Left ventricle myocardium superior (tissue), 1 donor: ENCODE measurements around the gene UQCR10. TPM values are rescaled to one million over a fixed set of nuclear protein-coding genes. Genes with fewer than 3 reads are reported as not detected.

ENCODE experiments used
- ATAC-seq: fragments of 200-7000 bp; cut with Tn5 transposase; one replicate; pipeline ENCODE4 v1.9.1; 2020; ENCODE audit warnings: mild to moderate bottlenecking, moderate library complexity
- DNase-seq: peaks from one replicate; pipeline ENCODE4 v3.0.0-alpha.2; 2020
- intact Hi-C: fragments of 100-400 bp; cut with micrococcal nuclease; formaldehyde crosslinking; loops from one replicate; pipeline ENCODE4 v1.11.0; 2022
- total RNA-seq: library from RNA; stranded (reverse); fragmentation: NEBNext Ultra II Directional; extraction: Animal tissue kit (Norgen Biotek cat#: 25700); gene quantifications from one replicate; pipeline ENCODE4 v1.2.1, GENCODE V29; 2021
- donor health status: DM: no; HTN: yes; CAD: no; lungs with severe emphysema.

Gene UQCR10
- total RNA-seq, 1 donor from 2014 or later, result 402 TPM

DNA sequence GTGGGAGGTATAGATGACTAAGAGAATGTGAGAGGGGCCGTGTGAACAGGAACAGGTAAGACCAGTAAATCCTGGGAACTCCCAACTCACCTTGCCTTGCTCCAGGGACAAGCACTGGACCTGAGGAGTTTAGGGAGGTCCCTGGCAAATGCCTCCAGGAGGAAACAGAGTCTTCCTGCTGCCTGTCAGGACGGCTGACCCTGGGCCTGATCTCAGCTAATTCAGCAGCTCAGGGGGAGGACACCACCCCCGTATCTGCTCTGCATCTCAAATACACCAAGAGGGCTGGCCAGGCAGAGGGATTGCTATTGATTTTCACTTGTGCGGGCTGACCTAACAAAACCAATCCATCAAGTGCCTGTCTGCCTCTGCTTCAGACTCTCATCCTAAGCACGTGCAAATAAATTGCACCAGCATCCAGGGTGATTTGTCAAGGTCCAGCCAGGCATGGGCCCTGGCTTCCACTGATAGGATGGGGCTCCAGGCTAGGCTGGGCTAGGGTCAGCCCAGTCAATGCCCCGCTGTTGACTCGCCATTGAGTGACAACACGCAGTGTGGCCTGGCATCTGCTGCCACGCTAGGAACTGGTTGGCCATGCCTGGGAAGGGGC is 20.3 kb downstream of the UQCR10 start:
- DNase-seq, result no peak
- intact Hi-C loops, result no loop called here

DNA sequence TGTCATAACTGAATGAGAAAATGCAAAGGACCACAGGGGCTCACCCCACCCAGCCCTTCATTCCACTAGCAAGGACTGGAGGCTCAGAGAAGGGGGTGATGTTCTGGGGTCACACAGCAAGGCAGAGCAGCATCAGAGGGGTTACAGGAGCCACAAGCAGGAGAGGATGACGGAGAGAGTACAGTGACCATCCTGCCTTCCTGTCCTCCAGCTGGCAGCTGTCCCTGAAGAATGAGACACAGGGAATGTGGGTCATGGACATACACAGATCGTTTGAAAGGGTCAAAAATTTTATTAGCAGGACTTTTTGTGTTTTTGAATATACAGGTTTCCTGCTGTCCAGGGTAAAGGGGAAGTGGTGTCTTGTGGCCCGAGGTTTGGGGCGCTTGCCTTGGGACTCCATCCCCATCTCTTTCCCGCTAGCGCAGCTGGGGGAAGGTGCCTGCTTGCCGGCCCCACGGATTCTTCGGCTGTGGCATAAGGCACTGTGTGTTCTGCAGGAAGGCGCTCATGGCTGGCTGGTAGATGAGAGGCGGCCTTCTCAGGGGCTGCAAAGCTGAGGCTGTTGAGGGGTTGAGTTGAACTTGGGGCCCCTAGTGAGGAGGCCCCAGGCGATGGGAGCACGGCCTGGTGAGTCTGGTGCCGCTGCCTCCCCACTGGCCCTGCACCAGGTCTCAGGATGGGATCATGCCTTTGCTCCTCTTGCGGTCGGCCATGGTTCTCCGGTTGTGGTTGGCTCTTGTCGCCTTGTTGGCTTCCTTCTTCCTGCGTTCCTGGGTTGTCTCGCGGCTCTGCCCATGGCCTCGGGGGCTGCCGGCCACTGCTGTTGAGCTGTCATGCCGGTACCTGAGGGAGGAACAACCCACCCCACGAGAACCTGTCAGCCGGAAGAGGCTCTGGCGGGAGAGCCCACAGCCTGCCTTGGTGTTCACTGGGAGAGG is 21.4 kb downstream of the UQCR10 start:
- ATAC-seq, result no peak
- DNase-seq, result no peak
- intact Hi-C loops, result no loop called here

More for the DNA sequence above, 20.3 kb downstream of the UQCR10 start:
- ATAC-seq, result no peak

DNA sequence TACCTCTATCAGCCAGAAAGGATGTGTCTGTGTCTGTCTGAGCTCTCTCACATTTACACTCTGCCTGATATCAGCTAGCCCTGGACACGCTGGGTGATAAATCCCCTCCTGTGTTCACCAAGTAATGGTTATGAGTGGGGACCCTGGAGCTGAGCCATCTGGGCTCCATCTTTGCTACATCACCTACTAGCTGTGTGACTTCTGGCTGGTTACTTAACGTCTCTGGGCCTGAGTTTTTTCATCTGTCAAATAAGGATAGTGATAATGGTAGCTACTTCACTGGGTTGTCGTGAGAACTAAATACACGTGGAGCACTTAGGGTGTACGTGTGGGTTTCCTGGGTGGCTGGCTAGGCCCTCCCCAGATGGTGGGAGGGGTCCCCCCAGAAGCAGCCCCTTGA is 22.9 kb downstream of the UQCR10 start:
- intact Hi-C loops, result no loop called here
- ATAC-seq, result no peak
- no peak for DNase-seq

DNA sequence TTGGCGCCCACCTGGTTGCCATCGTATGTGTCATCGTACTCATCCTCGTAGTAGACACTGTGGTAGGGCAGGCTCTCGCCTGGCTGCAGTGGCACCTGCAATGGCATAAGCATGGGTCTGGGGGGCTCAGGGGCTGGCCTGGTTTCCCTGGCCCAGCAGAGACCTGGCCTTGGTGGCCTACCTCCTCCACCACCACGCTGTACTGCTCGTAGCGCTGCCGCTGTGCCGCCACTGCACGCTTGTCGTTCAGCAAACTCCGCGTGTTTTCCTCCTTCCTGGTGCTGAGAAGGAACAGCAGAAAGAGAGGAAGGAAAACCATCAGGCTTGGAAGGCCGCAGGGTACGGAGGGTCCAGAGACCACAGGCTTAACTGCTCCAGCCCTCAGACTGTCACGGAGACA is 26.2 kb downstream of the UQCR10 start:
- ATAC-seq (no peak), DNase-seq (no peak)
- intact Hi-C loops, result no loop called here

DNA sequence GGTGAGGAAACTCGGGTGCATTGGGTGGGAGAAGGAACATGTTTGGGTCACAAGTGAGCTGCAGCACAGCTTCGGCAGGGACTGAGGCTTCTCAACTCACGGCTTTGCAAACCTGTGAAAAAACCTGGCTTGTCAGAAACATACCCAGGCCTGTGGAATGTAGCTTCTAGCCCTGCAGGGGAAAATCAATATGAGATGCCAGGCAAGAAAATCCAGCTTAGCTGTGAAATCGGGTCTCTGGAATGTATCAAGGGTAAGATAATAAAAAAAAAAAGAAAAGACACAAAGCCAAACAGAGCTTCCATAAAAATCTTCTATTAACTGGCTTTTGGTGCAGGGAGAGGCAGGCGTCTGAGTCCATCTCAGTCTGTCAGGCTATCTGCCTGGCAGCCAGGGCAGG is 28.5 kb downstream of the UQCR10 start:
- DNase-seq (no peak), ATAC-seq (no peak)
- intact Hi-C loops, result no loop called here

DNA sequence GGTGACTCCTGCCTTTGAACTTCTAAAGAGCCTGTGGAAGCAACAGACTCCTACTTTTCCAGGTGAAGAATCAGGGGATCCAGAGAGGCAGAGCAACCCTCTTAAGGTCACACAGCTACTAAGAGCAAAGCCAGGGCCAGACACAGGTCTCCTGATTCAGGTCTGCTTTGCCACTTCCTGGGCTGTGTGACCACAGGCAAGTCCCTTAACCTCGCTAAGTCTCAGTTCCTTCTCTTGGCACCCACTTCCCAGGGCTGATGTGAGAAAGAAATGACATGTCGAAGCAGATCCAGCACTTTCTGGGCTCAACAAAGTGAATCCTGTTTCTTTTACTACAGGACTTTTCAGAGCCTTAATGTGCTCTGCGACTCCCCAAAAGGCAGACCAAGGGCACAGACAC is 30.2 kb downstream of the UQCR10 start:
- DNase-seq, result no peak

DNA sequence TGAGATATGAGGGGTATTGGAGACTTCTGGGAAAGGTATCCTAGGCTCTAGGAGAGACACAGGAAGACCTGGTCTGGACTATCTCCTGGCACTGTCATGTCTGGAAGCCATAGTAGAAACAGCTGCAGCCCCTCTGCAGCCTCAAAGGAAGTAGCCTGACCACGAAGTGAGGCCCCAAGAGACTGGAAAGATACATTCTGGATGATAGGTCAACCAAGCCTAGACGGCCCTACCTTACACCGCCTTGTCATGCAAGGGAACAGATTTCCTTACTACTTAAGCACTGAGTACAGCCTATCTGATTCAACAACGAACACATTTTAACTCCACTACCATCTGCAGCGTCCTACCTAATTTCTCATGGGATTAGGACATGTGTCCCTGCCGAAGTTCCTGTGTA is 31.1 kb downstream of the UQCR10 start:
- ATAC-seq, result peak; percentile 1
- intact Hi-C loops, result no loop called here
- DNase-seq, result no peak

More for the DNA sequence above, 30.2 kb downstream of the UQCR10 start:
- ATAC-seq, result no peak
- intact Hi-C loops, result no loop called here

DNA sequence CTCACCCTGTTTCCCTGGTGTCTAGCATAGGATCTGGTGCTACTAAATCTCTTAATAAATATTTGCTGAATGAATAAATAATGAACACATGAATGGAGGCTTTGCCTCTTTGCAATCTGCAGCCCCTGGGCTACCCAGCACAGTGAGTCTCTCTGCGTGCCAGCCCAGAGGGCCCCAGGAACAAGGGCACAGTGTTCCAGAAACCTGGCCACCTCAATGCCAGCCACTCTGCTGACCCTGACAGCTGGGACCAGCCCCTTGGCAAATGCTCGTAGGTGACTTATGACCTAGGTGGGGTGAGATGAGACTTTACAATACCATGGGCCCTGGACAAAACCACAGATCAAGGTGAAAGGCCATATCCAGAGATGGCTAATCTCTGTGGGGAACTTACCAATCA is 31.6 kb downstream of the UQCR10 start:
- ATAC-seq (peak; percentile 70), DNase-seq (peak; percentile 53)
- intact Hi-C loops, result no loop called here

DNA sequence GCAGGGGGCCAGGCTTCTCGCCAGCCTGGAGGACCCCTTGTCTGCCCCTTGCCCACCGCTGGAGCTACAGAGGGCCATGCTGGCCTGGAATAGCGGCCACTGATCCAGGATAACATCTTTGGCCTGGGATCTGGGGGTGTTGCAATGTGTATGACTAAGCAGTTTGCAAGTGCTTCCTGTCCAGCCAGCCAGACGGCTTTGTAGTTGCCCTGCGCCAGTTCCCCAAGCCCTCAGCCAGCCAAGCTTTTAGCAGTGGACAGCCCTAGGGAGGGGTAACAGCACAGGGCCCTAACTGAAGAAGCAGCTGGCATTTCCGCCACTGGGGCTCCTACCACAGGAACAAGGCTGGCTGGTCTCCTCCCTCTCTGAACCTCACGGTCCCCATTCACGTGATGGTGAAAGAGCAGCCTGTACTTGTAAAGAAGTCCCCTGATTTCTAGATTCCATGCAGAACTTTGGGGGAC is 32.1 kb downstream of the UQCR10 start:
- ATAC-seq, result peak; percentile 97
- DNase-seq, result peak; percentile 90
- intact Hi-C loops, result no loop called here

DNA sequence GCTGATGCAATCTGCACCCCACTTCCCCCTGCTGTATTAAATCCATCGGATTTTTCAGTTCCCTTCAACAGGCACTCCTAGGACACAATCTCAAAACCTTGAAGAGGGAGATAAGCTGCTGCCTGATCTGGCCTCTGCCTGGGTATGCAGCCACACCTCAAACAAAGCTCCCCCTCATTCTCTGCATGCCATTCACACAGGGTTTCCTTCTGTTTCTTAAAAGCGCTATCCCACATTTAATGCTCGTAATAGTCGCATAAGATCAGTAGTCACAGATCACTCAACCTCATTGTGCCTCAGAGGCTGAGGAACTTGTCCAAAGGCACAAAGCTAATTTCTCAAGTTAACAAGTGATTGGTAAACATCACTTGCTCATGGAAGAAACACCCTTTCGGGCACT is 34.0 kb downstream of the UQCR10 start:
- no peak for ATAC-seq
- intact Hi-C loops, result no loop called here
- DNase-seq, result no peak

DNA sequence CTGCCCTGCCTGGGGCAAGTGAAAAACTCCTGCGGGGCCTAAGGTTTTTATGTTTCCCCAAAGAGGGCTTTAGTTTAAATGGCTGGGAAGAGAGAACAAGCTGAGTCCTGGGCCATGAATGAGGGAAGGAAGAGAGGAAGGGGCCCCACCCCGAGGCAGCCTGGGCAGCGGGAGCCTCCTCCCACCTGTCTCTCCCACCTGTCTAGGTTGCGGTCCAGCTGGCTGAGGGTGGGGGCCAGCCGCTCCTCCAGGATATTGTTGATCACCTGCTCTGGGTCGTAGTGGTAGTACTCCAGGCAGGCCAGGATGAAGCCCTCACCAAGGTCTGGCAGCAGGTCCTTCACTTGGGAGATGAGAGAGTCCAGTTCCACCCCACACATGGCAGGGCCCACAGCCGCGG is 34.6 kb downstream of the UQCR10 start:
- intact Hi-C loops, result no loop called here
- DNase-seq (no peak), ATAC-seq (no peak)

DNA sequence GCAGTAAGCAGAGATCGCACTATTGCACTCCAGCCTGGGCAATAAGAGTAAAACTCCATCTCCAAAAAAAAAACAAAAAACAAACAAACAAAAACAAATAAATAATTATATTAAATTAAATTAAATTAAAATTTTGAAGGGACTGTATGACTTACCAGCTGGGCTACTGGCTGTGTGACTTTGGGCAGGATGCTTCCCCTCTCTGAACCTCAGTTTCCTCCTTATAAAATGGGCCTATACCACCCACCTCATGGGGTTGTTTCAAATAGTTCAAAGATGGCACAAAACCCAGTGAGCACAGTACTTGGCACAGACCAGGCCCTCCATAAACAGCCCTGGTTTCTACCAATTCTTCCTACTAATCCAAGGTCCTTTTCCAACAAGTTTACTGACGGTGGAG is 36.0 kb downstream of the UQCR10 start:
- DNase-seq (no peak), ATAC-seq (no peak)
- intact Hi-C loops, result no loop called here

DNA sequence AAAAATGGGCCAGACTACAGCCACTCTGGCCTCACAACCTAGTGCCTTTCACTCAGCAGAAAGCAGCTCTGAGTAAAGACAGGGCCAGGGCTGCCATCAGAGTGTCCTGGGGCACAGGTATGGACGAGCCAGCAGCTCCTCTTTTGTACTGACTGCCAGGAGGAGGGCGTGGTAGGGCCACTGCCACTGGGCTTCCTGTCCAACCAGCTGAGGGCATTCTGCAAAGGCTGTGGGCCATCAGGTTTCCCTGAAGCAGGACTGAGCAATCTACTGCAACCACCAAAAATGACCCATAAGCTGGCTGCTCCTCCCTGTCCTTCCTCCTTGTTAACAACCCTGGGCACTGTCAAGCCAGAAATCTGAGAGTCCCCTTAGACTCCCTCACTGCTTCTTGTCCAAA is 37.8 kb downstream of the UQCR10 start:
- ATAC-seq (no peak), DNase-seq (no peak)
- intact Hi-C loops, result no loop called here

DNA sequence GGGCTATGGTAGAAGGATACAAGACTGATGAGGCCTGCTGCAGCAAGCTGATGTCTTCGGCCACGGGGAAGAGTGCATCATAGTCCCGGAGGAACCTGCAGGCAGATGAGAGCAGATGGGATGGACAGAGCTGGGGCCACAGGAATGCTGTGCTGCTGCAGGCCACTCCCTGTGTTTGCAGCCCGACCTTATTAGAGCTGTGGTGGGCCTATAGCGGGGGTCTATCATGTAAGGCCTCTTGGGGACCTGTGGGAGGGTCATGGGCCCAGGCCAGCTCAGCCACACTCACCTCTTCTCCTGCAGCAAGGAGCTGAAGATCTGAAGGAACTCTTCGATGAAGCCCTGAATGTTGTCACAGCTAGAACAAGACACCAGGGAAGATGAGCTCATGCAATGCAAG is 39.0 kb downstream of the UQCR10 start:
- no peak for DNase-seq
- ATAC-seq, result no peak
- intact Hi-C loops, result no loop called here

DNA sequence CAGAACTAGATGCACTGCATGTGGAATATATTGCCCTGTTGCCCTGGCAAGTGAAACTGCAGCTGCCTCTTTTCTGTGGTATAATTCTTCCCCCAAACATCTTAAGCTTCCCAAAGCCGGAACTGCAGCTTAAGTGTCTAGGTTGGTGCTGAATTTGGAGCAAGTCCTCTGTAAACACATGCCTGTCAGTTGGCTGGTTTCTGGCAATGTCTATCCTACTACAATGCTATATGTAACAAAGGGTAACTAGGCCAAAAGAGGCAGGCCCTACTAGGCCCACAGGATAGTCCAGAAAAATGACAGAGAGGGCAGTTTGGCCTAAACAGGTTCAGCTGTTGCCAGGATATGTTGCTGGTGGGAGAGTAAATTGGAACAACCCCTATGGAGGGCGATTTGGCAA is 43.0 kb downstream of the UQCR10 start:
- ATAC-seq, result no peak
- intact Hi-C loops, result no loop called here
- no peak for DNase-seq

DNA sequence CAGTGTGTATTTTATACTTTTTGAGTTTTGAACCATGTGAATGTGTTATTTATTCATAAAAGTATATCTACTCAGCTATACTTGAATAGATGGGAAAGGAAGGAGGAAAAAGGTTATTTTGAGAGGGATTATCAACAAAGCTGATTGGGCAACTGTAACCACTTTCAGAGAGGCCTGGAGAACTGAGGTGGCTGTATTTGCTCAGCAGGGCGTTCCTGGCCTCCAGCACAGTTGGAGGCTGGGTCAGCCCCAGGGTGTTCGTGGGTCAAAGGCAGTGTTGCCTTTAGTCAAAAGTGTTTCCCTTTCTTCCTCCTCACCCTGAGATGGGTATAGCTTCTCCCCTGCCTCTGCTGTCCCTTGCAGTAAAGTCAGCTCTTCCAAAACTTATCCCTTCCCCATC is 44.2 kb downstream of the UQCR10 start:
- intact Hi-C loops, result no loop called here
- DNase-seq (no peak), ATAC-seq (no peak)

DNA sequence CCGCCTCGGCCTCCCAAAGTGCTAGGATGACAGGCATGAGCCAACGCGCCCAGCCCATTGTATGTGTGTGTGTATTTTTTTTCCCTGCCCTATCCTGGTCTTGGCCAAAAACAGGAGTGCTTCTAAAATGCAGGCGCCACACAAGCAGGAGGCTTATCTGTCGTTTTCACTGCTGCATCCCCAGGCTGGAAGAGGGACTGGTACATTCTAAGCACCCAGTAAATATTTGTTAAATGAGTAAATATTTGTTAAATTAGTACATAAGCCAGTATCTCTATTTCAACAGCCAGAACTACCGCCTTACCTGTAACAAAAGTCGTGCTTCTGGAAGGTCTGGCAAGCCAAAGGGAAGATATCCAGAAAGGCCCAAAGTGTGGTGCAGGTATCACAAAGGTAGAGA is 46.0 kb downstream of the UQCR10 start:
- DNase-seq (no peak), ATAC-seq (no peak)
- intact Hi-C loops, result no loop called here

DNA sequence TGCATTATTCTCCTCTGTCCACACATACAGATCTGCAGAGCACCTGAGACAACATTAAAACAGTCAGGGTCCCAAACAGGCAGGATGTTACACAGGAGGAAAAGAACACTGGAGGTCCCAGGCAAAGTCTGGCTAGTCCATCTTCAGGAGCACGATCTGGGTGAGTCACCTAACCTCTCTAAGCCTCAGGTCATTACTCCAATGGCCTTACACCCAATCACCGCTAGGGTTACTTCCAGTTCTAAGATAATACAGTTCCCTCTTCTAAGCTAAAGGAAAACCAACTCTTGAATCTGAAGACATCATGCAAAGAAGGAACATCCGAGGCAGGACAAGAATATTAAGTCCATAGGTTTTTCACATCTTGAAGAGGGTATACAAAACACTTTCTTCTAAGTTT is 46.4 kb downstream of the UQCR10 start:
- intact Hi-C loops, result no loop called here
- ATAC-seq (no peak), DNase-seq (no peak)

DNA sequence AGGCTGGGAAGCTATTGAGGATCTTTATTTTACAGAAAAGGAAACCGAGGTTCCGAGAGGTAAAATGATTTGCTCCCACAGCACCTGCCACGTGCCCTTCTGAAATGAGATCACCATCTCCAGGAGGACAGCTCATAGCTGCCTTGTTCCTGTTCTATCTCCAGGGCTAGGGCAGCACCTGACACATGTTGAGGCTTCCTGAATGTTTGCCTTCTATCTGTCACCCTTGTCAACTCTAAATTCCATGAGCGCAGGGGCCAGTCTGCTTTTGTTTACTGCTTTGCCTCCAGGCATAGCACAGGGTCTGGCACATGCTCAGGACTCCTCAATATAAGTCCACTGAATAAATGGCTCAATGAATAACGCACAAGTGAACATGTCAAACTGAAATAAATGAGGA is 46.8 kb downstream of the UQCR10 start:
- intact Hi-C loops, result no loop called here
- ATAC-seq, result no peak
- no peak for DNase-seq

DNA sequence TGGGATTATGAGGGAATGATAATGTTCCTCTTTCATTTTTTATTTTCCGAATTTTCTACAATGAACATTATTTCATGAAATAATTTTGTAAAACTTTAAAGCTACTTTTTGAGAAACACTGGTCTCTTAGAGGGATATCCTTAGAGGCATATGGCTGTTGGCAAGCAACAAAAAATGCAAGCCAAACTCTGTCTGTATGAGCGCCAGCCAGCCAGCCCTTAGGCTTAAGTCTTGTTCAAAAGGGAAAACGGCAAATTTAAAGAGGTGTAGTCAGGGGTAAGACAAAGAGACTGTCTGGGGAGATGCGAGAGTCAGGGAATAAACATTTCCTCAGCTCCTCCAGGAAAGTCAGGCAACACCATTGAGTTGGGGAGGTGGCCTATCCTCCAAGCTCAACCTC is 48.4 kb downstream of the UQCR10 start:
- intact Hi-C loops, result no loop called here
- DNase-seq (no peak), ATAC-seq (peak; percentile 47)

DNA sequence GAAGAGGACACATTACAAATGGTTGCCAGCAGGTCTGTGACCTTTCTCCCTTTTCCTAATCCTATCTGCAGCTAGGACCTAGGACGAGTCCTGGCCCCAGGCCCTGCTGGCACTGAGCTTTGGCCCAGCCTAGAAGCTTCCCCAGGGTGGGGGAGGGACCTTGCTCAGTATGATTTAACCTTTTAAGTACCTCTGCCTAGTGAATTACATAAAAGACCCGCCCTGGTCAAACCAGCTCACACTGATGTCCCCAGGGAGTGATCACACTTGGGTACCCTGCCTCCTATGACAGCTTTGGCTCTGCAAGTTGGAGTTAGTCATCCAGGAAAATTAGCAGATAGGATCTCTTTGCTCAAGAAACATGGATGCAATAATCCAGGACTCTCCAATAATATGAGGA is 49.0 kb downstream of the UQCR10 start:
- DNase-seq (peak; percentile 86), ATAC-seq (peak; percentile 85)
- intact Hi-C loops, result no loop called here
